GM12878 (cell line): ENCODE data around the gene HSPB7. TPM values are rescaled to one million over a fixed set of nuclear protein-coding genes. Genes with fewer than 3 reads are reported as not detected.

ENCODE experiments used
- ATAC-seq: fragments of 200-7000 bp; cut with Tn5 transposase; 3 replicates; pipeline ENCODE4 v1.9.1; 2020; ENCODE audit warnings: mild to moderate bottlenecking, moderate library complexity
- BruUV-seq: library from RNA; stranded (reverse); fragments of 400-500 nt; replicated peaks from 2 replicates; lab custom pipeline; 2021; lab: Mats Ljungman, UMichigan
- CTCF ChIA-PET: fragments of 300-600 bp; sonication (Branson Sonifier 250); formaldehyde crosslinking; extraction: SDS; loops from one replicate; lab custom pipeline; 2021; ENCODE audit warnings: inconsistent platforms; lab: Yijun Ruan, JAX
- POLR2A ChIA-PET: fragments of 350-600 bp; formaldehyde crosslinking; extraction: SDS; loops from one replicate; lab custom pipeline; 2021; ENCODE audit warnings: inconsistent platforms; lab: Charles Lee
- RAD21 ChIA-PET: fragments of 300-600 bp; sonication (Branson Sonifier 250); formaldehyde crosslinking; loops from one replicate; lab custom pipeline; 2023; ENCODE audit warnings: antibody characterized with exemption; ENCODE audit not compliant: unreplicated experiment; lab: Charles Lee
- SMC1A ChIA-PET: fragments of 300-600 bp; sonication (Branson Sonifier 250); formaldehyde crosslinking; loops from one replicate; lab custom pipeline; 2023; ENCODE audit not compliant: unreplicated experiment, uncharacterized antibody; lab: Charles Lee
- DNase-seq: peaks from one replicate; pipeline ENCODE4 v3.0.0-alpha.2; 2011; ENCODE audit warnings: low read depth, low spot score
- FAIRE-seq: peaks from 3 replicates; lab custom pipeline; 2011; peaks lifted over from hg19 to GRCh38; lab: Jason Lieb, UNC
- H2AFZ ChIP-seq: 2 replicates; pipeline ENCODE4 v1.6.0; 2011; ENCODE audit warnings: low read depth, low read length, control low read depth; ENCODE audit not compliant: control insufficient read depth
- H3K27ac ChIP-seq: 2 replicates; pipeline ENCODE4 v1.5.1; 2011; ENCODE audit warnings: control low read depth; ENCODE audit not compliant: control insufficient read depth, insufficient read depth
- H3K27me3 ChIP-seq, 2 experiments: replicated peaks in 1 of 2; 2 replicates each; pipeline versions ENCODE4 v1.6.0 to v1.6.1; 2011; ENCODE audit warnings: low read length in 1 of 2; ENCODE audit not compliant: control insufficient read depth in 2 of 2, insufficient read depth in 2 of 2
- H3K36me3 ChIP-seq, 2 experiments: 2 replicates each; pipeline ENCODE4 v1.5.1; 2011; ENCODE audit warnings: low read length in 1 of 2; ENCODE audit not compliant: control insufficient read depth in 2 of 2, insufficient read depth in 2 of 2
- H3K4me1 ChIP-seq: 2 replicates; pipeline ENCODE4 v1.6.1; 2011; ENCODE audit warnings: mild to moderate bottlenecking, low read length, moderate library complexity, mixed read lengths; ENCODE audit not compliant: control insufficient read depth, insufficient read depth
- H3K4me2 ChIP-seq: 2 replicates; pipeline ENCODE4 v1.6.0; 2011; ENCODE audit warnings: control low read depth; ENCODE audit not compliant: control insufficient read depth, insufficient read depth
- H3K4me3 ChIP-seq: fragments of 200-600 bp; sonication (generic); 2 replicates; pipeline ENCODE4 v1.5.1; 2016
- H3K79me2 ChIP-seq: 2 replicates; pipeline ENCODE4 v1.6.0; 2011; ENCODE audit warnings: low read length; ENCODE audit not compliant: control insufficient read depth, insufficient read depth
- H3K9ac ChIP-seq: 2 replicates; pipeline ENCODE4 v1.8.0; 2011; ENCODE audit warnings: low read length, control low read depth, mixed read lengths; ENCODE audit not compliant: control insufficient read depth, insufficient read depth
- H3K9me3 ChIP-seq: replicated peaks from 3 replicates; pipeline ENCODE4 v1.5.1; 2011; ENCODE audit warnings: mild to moderate bottlenecking, low read length; ENCODE audit not compliant: control insufficient read depth, insufficient read depth
- H4K20me1 ChIP-seq: 2 replicates; pipeline ENCODE4 v1.6.0; 2011; ENCODE audit not compliant: control insufficient read depth, insufficient read depth
- FOS ChIP-seq: IDR thresholded peaks from 3 replicates; pipeline ENCODE4 v1.6.1; 2011; ENCODE audit warnings: borderline replicate concordance; ENCODE audit not compliant: insufficient read length; ENCODE audit errors: extremely low read depth
- IRF5 ChIP-seq: fragments of 450-650 bp; IDR thresholded peaks from 2 replicates; pipeline ENCODE4 v1.6.1; 2017; ENCODE audit warnings: borderline replicate concordance
- PKNOX1 ChIP-seq: fragments of 450-650 bp; IDR thresholded peaks from 2 replicates; pipeline ENCODE4 v1.6.1; 2016; ENCODE audit warnings: mild to moderate bottlenecking
- SMARCA5 ChIP-seq: fragments of 450-650 bp; IDR thresholded peaks from 2 replicates; pipeline ENCODE4 v1.6.1; 2017; ENCODE audit warnings: mild to moderate bottlenecking
- ZBTB4 ChIP-seq: fragments of 450-650 bp; formaldehyde crosslinking; IDR thresholded peaks from 2 replicates; pipeline ENCODE4 v1.4.0; 2022; ENCODE audit warnings: mild to moderate bottlenecking, moderate library complexity
- ZNF207 ChIP-seq: fragments of 450-650 bp; IDR thresholded peaks from 2 replicates; pipeline ENCODE4 v1.6.1; 2014; ENCODE audit warnings: antibody characterized with exemption, mild to moderate bottlenecking, borderline replicate concordance
- WGBS: methylation state at CpG from one replicate; pipeline ENCODE4 v1.1.6; 2016; ENCODE audit warnings: low lambda C conversion rate; ENCODE audit not compliant: insufficient replicate concordance, insufficient coverage; ENCODE audit errors: missing lambda C conversion rate; 5-methylcytosine and 5-hydroxymethylcytosine counted together
- in situ Hi-C: fragments of 300-500 bp; cut with MboI; formaldehyde crosslinking; loops from 9 replicates; pipeline ENCODE4 v1.14.3; 2018; ENCODE audit warnings: mixed read lengths
- intact Hi-C: fragments of 100-400 bp; cut with micrococcal nuclease; formaldehyde crosslinking; loops from one replicate; pipeline ENCODE4 v1.14.2; 2022; ENCODE audit not compliant: unreplicated experiment
- polyA plus RNA-seq, 11 experiments: library from polyadenylated mRNA; depleted of rRNA in 4 of 11; unstranded in 6 of 11; stranded (reverse) in 5 of 11; fragments of >200 nt; fragmentation: Nextera tagmentation in 4 of 11; fragmentation: Illumina TruSeq in 1 of 11; extraction: Ambion mirVana in 4 of 11; extraction: Trizol in 1 of 11; gene quantifications; 1 replicate in 1 of 11; 2 replicates in 10 of 11; pipeline versions ENCODE4 v1.2.1 to v1.2.3, GENCODE V29; 2011 to 2016; ENCODE audit warnings: inconsistent platforms in 2 of 11, missing spikeins in 2 of 11, low read depth in 1 of 11
- total RNA-seq, 4 experiments: library from RNA; depleted of rRNA in 3 of 4; stranded (reverse); fragments of >200 nt in 3 of 4; fragmentation: Illumina TruSeq in 1 of 4; extraction: Trizol in 1 of 4; gene quantifications; 2 replicates each; pipeline versions ENCODE4 v1.2.1 to v1.2.3, GENCODE V29; 2013 to 2021

HSPB7 gene
- total and polyA plus RNA-seq, 10 of the 15 experiments (the other 5 are each of a cell fraction or from before 2014, with no cell fraction given), result 0.34 TPM; not detected in 9

GRCh38 chr1:16048573-16049189, 30.8 kb upstream of the HSPB7 start:
- no peak overlapping the region for H3K4me3 ChIP-seq
- no peaks in the 10 kb centered on the region for H3K36me3 ChIP-seq
- ChIA-PET CTCF (no interaction called here), SMC1A (interaction anchor here (1.2 kb wide), 1 partner anchor 36 kb away, joined by 3 read pairs; no protein-coding TSS in a partner anchor), RAD21 (no interaction called here), POLR2A (no interaction called here)
- no peak overlapping the region for H3K9ac ChIP-seq
- no peak for FAIRE-seq
- 11% methylated on average over 14 of the region's 25 CpGs for WGBS
- H2AFZ ChIP-seq, result no peak overlapping the region
- no peaks in the 10 kb centered on the region; a peak in 3 of 4 replicates for H3K27me3 ChIP-seq
- no peaks in the 10 kb centered on the region for H3K9me3 ChIP-seq
- no TSS peak for BruUV-seq
- DNase-seq, result no peak
- no peaks in the 10 kb centered on the region for H4K20me1 ChIP-seq
- no peak overlapping the region for H3K27ac ChIP-seq
- TF ChIP-seq PKNOX1 (0 out of 2 replicates have a peak, but pooled peaks have one; percentile 7), ZNF207 (no peak)
- no peaks in the 10 kb centered on the region for H3K79me2 ChIP-seq
- ATAC-seq, result peak; percentile 60
- H3K4me2 ChIP-seq, result 0 out of 2 replicates have a peak overlapping the region, but pooled peaks have one; percentile 17
- H3K4me1 ChIP-seq, result no peaks in the 10 kb centered on the region
- intact Hi-C loops (no loop called here), in situ Hi-C loops (no loop called here)

- no peak for DNase-seq
- H3K27ac ChIP-seq, result no peak overlapping the region
- RAD21 ChIA-PET, result no interaction called here
- H3K4me3 ChIP-seq, result no peak overlapping the region
- intact Hi-C loops, result no loop called here
- CTCF ChIA-PET, result no interaction called here
- WGBS, result 72% methylated on average over 14 of the region's 19 CpGs
- no peak overlapping the region for H3K4me2 ChIP-seq
- H3K4me1 ChIP-seq, result no peaks in the 10 kb centered on the region
- H3K36me3 ChIP-seq, result no peaks in the 10 kb centered on the region
- no peaks in the 10 kb centered on the region for H3K79me2 ChIP-seq
- no peaks in the 10 kb centered on the region for H3K9me3 ChIP-seq
- FAIRE-seq, result no peak
- no peaks in the 10 kb centered on the region for H4K20me1 ChIP-seq
- SMC1A ChIA-PET, result interaction anchor here (1.2 kb wide), 2 partner anchors 35 to 37 kb away, joined by 3 to 4 read pairs; no protein-coding TSS in a partner anchor
- no peak overlapping the region for H2AFZ ChIP-seq
- H3K27me3 ChIP-seq, result no peaks in the 10 kb centered on the region; a peak in 3 of 4 replicates
- in situ Hi-C loops, result no loop called here
- ATAC-seq, result no peak
- POLR2A ChIA-PET, result no interaction called here
- no peak overlapping the region for H3K9ac ChIP-seq
- no TSS peak for BruUV-seq
- TF ChIP-seq FOS (no peak), IRF5 (no peak), ZBTB4 (CRISPR knock-in tag) (no peak), SMARCA5 (no peak)
Measured at GRCh38 chr1:16047791-16048475, 30.1 kb upstream of the HSPB7 start.
